ENCODE data around the gene AGAP1. TPM values are rescaled to one million over a fixed set of nuclear protein-coding genes. Genes with fewer than 3 reads are reported as not detected.

AGAP1 gene
- total and polyA plus RNA-seq, 2 donors (not counting 3 experiments of a cell fraction or from before 2014, with no cell fraction given): 10.2 to 20.9 TPM

DNA sequence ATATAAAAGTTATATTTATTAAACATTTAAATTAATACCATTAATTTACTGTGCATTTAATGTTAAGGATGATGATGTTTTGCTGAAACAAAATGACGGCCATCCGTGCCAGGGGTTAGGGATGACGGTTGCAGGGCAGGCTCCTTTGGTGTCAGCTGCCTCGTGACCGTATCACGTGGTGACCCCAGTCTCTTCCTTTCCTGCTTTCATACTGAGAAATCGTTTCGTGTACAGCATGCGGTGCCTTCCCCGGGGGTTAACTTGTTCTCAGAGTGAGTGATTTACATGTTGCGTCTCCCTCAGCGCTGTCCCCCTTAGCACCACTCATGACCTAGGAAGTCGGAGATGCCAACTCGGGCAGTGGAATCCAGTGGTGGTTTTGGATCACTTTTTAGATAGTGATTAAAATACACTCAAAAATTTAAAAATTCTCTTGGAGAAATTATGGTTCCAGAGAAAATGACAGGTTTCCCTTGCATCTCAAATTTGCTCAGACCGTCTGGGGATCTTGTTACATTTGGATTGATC is 383.5 kb downstream of the AGAP1 start:
- Histone ChIP-seq H3K4me2 (ENCODE audit: insufficient read depth, low read length) (no peak overlapping the region), H3K36me3 (ENCODE audit: control insufficient read depth in 2 of 2, extremely low read depth in 1 of 2, insufficient read depth in 2 of 2, low read length in 2 of 2) (no peaks in the 10 kb centered on the region), H3K4me3 (replicated peaks in 1 of 3; ENCODE audit: insufficient read depth in 1 of 3, low read depth in 1 of 3, low read length in 3 of 3) (no peak overlapping the region), H3K9me3 (replicated peaks; ENCODE audit: control insufficient read depth, insufficient read depth, low read length) (no peaks in the 10 kb centered on the region), H3K79me2 (ENCODE audit: control insufficient read depth, insufficient read depth, low read length) (no peaks in the 10 kb centered on the region), H3K9ac (replicated peaks; ENCODE audit: extremely low read depth, insufficient read depth, low read length) (no peak overlapping the region), H3K4me1 (ENCODE audit: control insufficient read depth, extremely low read depth, insufficient read depth, low read length) (no peaks in the 10 kb centered on the region), H3K9me1 (replicated peaks; ENCODE audit: control insufficient read depth, extremely low read depth, insufficient read depth, low read length) (no peaks in the 10 kb centered on the region), H2AFZ (ENCODE audit: low read depth, low read length) (no peak overlapping the region), H3K27me3 (ENCODE audit: control insufficient read depth in 2 of 2, insufficient read depth in 2 of 2, low read length in 2 of 2) (no peaks in the 10 kb centered on the region), H4K20me1 (replicated peaks; ENCODE audit: control insufficient read depth, extremely low read depth, insufficient read depth, low read length) (no peaks in the 10 kb centered on the region), H3K27ac (ENCODE audit: insufficient read depth, low read depth, low read length) (no peak overlapping the region)
- no peak for TF ChIP-seq FOS (IDR thresholded peaks at IDR 0.05; ENCODE audit: borderline replicate concordance, insufficient read depth, low read length)
- no peak for TF ChIP-seq EZH2 (IDR thresholded peaks at IDR 0.05; ENCODE audit: borderline replicate concordance, low read depth, low read length, severe bottlenecking)
- no peak for TF ChIP-seq JUN (IDR thresholded peaks at IDR 0.05; ENCODE audit: borderline replicate concordance, insufficient read depth, insufficient read length, low read depth)
- no peak for TF ChIP-seq CTCF (IDR thresholded peaks at IDR 0.05; ENCODE audit: extremely low read depth in 1 of 2, insufficient read depth in 1 of 2, low read depth in 1 of 2, low read length in 2 of 2)
- TF ChIP-seq MYC (IDR thresholded peaks at IDR 0.05; ENCODE audit: low read depth, low read length): no peak
- TF ChIP-seq MAX (IDR thresholded peaks at IDR 0.05; ENCODE audit: insufficient read depth, insufficient read length): no peak
- TF ChIP-seq POLR2AphosphoS5 (IDR thresholded peaks at IDR 0.05; ENCODE audit: insufficient read depth, low read depth, low read length): no peak
- TF ChIP-seq POLR2A (IDR thresholded peaks at IDR 0.05; ENCODE audit: low read depth, low read length): no peak
- no peak for TF ChIP-seq GATA2 (IDR thresholded peaks at IDR 0.05; ENCODE audit: insufficient read depth, insufficient read length, low read depth, low read length)
- no TSS peak for BruUV-seq (replicated peaks)
- intact Hi-C loops (cut with micrococcal nuclease) (no loop called here), dilution Hi-C loops (cut with MboI; ENCODE audit: extremely low pct_ligation_motif_present, low sequenced_read_pairs) (no loop called here)
- FAIRE-seq (no peak), DNase-seq (ENCODE audit: low read depth, low spot score) (no peak)
- ChIA-PET CTCF (no interaction called here), POLR2A (no interaction called here)

All from endothelial cell of umbilical vein (primary cell).